CD4-positive, alpha-beta T cell treated with Interleukin-21 for 1 hour (primary cell): ENCODE results near the gene PACRG.

ENCODE experiments used
- DNase-seq: peaks from one replicate; pipeline ENCODE4 v3.0.0-alpha.2; 2020

Gene PACRG

DNA sequence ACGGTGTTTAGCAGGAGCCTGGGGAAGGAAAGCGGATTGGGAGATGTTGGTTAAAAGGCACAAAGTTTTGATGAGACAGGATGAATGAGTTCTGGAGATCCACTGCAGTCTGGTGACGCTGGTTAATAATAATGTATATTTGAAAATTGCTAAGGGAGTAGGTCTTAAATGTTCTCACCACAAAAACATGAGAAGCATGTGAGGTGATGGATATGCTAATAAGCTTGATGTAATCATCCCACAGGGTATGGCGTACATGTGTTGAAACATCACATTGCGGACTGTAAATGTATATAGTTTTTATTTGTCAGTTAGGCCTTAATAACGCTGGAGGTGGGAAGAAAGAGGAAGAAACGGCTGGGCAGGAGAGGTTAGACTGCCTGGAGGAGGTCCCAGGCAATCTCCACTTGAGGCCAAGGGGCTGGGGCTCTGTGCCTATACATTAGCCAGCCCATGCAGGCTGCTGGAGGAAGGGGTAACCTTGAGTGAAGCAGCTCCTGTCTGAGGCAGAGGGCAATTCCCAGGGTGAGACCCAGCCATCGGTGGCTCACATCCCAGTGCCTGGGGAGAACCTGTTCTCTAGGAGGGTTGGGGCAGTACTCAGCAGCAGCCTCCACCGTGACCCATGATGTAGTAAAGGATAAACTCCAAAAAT is 498.5 kb downstream of the PACRG start:
- DNase-seq = no peak

- no peak for DNase-seq
Measured at GRCh38 chr6:163226836-163227485, 499.2 kb downstream of the PACRG start.

- no peak for DNase-seq
Measured at GRCh38 chr6:163228041-163228440, 500.3 kb downstream of the PACRG start.

DNA sequence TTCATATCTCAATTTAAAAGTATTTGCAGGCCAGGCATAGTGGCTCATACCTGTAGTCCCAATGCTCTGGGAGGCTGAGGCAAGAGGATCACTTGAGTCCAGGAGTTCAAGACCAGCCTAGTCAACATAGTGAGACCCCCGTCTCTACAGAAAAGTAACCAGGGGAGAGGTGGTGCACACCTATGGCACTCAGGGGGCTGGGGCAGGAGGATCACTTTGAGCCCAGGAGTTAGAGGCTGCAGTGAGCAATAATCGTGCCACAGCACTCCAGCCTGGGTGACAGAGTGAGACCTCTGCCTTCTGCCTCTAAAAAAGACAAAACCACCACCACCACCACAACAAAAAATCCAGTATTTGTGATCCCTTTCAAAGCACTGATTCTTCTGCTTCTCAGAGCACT is 501.3 kb downstream of the PACRG start:
- DNase-seq = no peak

DNA sequence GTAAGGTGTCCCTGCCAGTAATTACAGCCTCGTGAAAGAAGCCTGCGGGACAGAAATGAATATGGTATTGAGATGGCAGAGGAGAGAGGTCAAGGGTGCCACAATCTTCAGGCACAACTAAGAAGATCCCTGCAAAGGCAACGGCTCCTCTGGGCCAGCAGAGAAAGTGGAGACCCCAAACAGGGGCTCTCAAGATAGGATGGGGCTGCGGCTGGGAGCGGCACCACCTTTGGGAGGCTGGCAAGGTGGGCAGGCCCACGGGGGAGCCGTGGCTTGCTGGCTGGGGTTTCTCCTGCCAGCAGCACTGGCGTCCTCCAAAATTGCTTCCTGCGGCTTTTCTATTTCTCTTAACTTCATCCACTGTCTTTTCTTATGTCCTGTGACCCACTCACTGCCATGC is 503.1 kb downstream of the PACRG start:
- DNase-seq = no peak

- DNase-seq = no peak
Measured at GRCh38 chr6:163231356-163232014, 503.7 kb downstream of the PACRG start.

DNA sequence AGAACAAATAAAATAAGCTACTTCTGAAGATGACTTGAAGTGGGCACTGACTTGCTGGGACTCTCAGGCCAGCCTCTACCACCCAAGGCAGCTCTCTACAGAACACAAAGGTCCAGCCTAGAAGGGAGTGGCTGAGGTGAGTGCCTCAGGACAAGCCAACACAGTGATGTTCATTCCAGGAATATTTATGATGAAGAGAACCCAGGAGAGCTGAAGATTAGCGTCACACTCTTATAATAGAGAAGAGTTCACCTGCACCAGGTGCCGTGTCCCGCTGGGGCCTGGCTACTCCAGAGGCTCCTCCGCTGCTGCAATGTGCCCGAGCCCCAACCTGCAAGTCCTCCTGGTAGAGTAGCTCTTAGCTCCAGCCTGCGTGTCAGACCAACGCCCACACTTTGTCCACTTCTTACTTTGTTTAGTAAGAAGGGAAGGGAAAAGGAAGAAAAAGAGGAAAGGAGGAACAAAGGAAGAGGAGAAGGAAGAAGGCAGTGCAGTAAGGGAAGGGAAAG is 504.3 kb downstream of the PACRG start:
- no peak for DNase-seq

DNA sequence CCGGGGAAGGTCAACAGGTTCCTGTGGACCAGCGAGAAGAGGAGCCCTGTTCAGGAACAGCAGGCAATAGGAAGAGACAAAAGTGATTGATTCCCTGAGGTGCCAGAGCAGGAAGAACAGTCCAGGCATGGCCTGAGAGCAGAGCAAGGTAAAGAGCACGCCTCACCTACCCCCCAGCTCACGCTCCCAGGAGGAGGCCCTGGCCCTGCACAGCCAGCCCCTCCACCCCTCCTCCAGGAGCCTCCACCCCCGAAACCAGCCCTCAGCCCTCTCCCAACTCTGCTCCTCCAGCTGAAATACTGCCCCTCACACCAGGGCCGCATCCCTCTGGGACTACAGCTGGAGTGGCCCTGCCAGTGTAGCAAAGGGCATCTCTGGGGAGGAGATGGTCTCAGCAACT is 504.9 kb downstream of the PACRG start:
- DNase-seq = no peak

DNA sequence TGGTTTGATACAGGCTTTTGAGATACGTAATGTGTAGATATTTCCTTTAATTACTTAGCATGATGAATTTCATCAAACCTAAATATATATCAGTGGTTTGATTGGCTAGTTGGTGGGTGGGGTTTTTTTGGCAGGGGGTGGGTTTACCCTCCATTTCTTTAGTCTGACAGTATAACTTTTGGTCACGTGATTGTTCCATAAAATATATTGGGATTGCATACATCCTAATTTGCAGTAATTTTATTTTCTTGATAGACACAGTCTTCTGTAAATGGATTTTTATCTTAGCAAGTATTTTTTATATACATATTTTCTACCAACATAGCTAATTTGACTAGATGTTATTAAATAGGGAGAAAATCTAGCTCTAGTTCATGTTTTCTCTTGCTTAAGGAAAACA is 509.3 kb downstream of the PACRG start:
- DNase-seq = no peak

- DNase-seq = no peak
Measured at GRCh38 chr6:163239572-163240340, 512.0 kb downstream of the PACRG start.

- DNase-seq = no peak
Measured at GRCh38 chr6:163240556-163240955, 512.8 kb downstream of the PACRG start.

DNA sequence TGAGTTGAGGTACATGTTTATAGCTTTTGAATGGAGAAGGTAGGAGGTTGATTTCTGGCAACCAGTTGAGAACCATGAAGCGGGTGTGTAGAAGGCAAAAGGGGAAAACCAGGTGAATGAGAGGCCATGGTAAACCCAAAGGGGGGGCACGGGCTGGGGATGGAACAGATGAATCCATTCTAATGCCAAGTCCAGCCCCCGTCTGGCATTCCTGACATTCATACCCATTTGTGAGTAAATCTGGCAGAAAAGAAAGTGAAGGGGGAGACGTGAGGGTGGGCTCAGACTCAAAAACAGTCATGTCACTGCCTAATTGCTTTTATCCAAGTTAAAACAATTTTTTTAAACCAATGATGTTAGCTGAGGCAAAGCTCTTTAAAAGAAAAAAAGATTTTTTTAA is 513.9 kb downstream of the PACRG start:
- DNase-seq = no peak

DNA sequence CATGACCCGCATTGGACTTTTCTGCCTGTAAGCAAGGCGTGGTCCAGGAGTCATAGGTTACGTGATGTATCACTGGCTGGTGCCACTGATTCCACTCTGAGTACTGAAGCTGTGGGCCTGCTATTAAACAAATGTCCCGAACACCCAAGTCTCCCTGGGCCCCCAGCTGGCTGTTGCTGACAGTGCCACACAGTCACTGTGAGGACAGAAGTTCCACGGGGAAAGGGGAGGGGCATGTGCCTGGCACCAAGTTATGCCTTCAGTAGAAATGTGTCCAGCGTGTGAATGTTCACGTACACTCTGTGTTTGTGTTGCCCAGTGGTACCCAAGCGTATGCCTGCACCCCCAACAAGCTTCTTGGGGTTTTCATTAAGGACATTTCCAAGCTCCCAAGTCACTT is 515.3 kb downstream of the PACRG start:
- DNase-seq = no peak

DNA sequence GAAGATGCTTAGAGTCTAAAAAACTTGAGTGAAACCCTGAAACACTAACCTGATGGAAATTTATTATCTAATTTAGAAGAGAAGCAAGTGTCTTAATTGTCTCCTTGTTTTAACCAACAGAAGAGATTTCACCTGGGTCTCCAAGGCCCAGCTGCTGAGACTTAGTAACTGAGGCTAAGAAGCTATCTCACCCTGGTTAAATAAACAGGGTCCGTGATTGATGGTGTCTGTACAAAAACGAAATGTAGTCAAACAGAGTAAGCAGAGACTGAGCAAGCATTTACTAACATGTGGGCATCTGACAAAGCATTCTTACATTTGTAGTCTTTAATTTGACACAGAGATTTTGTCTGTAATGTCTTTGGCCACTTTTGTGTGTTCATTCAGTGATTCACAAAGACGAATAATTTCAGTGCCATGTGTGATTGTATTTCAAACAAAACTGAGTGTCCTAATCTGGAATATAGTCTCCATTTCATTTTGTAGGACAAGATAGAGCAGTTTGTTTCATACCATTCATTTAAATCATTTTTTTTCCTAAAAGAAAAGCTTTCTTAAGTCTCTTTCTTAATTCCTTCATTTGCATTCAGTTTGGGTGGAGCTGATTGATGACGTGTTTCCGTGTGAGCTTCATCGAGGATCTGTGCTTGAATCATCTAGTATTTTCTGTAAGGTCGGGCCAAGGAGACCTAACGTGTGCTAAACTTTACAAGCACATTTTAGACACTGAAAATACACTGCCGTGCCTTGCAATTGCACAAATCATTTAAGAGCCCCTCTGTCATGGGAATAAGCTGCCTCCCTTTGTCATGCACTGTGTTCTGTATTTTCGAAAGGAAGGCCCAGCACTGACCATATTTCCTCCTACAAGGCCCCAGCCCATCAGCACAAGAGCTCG is 516.2 kb downstream of the PACRG start:
- no peak for DNase-seq

DNA sequence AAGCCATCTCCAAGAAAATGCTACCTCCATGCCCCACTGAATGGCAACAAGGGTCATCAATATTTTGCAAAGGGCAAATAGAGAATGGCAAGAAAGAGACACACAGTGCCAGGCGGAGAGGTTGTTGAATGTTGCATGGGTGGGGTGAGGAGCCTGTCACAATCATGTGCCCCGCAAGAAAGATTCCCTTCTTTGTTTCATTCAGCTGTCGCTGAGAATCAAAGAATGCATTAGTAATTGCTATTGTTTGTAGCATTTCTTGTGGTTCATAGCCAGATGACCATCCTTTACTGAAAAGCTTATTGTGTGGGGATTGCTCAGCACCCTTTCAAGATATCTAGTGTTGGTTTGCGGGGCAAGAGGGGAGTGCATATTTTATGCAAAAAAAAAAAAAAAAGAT is 520.3 kb downstream of the PACRG start:
- no peak for DNase-seq

GRCh38 chr6:163249651-163250101 is 521.9 kb downstream of the PACRG start:
- DNase-seq = no peak

DNA sequence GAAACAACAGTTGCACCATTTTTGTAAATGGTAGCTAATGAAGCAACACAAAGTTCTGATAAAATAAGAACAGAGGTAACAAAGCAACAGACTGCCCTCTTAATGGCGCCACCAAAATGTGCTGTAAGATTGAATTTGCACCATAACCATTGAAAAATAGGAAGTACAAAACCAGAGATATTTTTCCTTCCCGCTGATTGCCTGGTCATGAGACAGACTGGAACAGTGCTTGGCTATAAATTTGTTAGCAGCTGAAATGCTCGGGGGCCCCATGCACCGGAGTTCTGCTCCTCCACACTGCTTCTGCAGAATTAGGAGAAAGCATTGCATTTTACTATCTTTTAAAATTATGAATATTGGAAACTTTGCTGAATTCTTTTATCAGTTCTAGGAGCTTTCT is 522.3 kb downstream of the PACRG start:
- DNase-seq = no peak

DNA sequence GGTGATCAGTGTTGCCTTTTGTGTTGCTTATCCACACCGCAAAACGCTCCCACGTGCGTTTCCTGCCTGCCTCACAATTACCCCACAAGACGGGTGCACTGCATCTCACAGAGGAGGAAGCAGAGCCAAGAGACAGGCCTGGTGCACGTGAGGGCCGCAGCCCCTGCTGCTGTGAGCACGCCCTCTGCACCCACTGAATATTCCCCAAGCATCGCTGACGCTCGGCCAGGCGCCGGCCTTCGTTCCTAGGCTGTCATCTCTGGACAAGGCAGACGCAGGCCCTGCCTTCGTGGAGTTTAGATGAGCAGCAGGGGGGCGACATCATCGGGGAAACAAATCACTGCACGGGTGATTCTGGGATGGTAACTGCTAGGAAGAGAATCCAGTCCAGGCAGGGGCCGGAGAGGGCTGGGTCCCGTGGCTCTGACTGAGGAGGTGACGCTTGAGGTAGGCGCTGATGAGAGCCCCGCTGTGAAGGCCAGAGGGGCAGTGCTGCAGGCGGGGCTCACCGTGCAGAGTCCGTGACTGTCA is 524.4 kb downstream of the PACRG start:
- no peak for DNase-seq

DNA sequence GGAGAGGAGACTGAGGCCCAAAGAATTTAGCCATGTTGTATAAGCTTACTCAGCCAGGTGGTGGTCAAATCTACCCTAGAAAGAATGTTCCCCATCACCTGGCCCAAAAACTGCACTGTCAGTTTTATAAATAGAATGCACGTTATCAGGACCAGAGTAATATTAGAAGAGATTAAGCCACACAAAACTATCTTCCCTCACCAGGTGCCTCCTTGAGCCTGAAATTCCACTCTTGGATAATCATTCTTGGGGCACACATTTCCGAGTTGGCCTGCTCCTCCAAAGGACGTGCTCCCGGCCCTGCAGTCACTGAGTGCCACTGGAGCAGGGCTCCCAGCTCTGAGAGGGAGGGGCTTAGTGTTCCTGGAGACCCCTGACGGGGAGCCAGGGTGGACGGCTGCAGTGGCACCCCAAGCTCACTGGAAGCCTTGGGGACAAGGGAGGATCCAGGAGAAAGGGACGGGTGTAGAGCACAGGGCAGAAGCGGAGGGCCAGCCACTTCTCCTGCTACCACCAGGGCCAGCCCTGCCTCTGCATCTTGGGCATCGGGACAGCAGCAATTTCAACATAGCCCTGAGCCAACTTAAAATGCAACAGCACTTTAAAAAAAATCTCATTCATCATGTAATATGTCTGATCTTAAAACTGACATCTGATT is 525.9 kb downstream of the PACRG start:
- no peak for DNase-seq

- DNase-seq = no peak
Measured at GRCh38 chr6:163254341-163254835, 526.6 kb downstream of the PACRG start.

- no peak for DNase-seq
Measured at GRCh38 chr6:163255265-163255664, 527.5 kb downstream of the PACRG start.
